Keratinocyte (primary cell): Measurements from ENCODE around the gene POU6F2.

Experiments
- CTCF ChIP-seq, 3 experiments: IDR thresholded peaks in 1 of 3; conservative IDR thresholded peaks in 1 of 3; optimal IDR thresholded peaks in 1 of 3; 2 replicates in 2 of 3; 3 replicates in 1 of 3; pipeline versions ENCODE3 to v1.5.1; 2011; ENCODE audit warnings: low read length in 3 of 3, mild to moderate bottlenecking in 3 of 3, moderate library complexity in 2 of 3, control low read depth in 1 of 3, inconsistent platforms in 1 of 3; ENCODE audit not compliant: insufficient read depth in 2 of 3; ENCODE audit errors: extremely low read depth in 1 of 3
- EZH2 ChIP-seq: IDR thresholded peaks from one replicate; pipeline ENCODE4 v1.6.1; 2012; ENCODE audit warnings: inconsistent platforms, mild to moderate bottlenecking, low read length, moderate library complexity

GRCh38 chr7:39202041-39202440 is 224.3 kb downstream of the POU6F2 start:
- no peak for TF ChIP-seq CTCF (optimal IDR thresholded peaks at IDR 0.05 in 1 of 3, IDR thresholded peaks at IDR 0.05 in 1 of 3, conservative IDR thresholded peaks at IDR 0.05 in 1 of 3; ENCODE audit: extremely low read depth in 1 of 3, insufficient read depth in 2 of 3, low read length in 3 of 3)
- TF ChIP-seq EZH2, result no peak
